Stimulated activated CD4-positive, alpha-beta T cell treated with anti-CD3 and anti-CD28 coated beads, Interleukin-2, amount 100 ng/mL, for 24 hours (primary cell): ENCODE measurements around the gene PLCD1.
"Not testable (repeated sequence)": the region's sequence is repeated elsewhere in the genome, so short reads cannot be mapped to it uniquely, and the experiment has no call there.

Experiments
- DNase-seq, 2 donors: peaks; one replicate each; pipeline ENCODE4 v3.0.0-alpha.2; 2020

The PLCD1 gene

GRCh38 chr3:38036286-38036685 is 6.8 kb upstream of the PLCD1 start:
- no peak for DNase-seq

GRCh38 chr3:38034335-38034734 is 4.9 kb upstream of the PLCD1 start:
- DNase-seq: not testable (repeated sequence)

GRCh38 chr3:38033586-38033985 is 4.1 kb upstream of the PLCD1 start:
- not testable (repeated sequence) for DNase-seq

- no peak for DNase-seq
These were observed 3.0 kb upstream of the PLCD1 start for GRCh38 chr3:38032328-38032865.

GRCh38 chr3:38031022-38031994 is 1.9 kb upstream of the PLCD1 start:
- DNase-seq: peak; percentile 47 to 50

GRCh38 chr3:38030126-38031021 is 932 bp upstream of the PLCD1 start:
- DNase-seq: no peak

GRCh38 chr3:38028621-38029361 is 651 bp downstream of the PLCD1 start:
- DNase-seq: no peak

GRCh38 chr3:38027466-38028465 is 1.7 kb downstream of the PLCD1 start:
- DNase-seq: no peak

GRCh38 chr3:38026856-38027255 is 2.6 kb downstream of the PLCD1 start:
- no peak for DNase-seq

GRCh38 chr3:38022896-38023709 is 6.3 kb downstream of the PLCD1 start:
- no peak for DNase-seq

- no peak for DNase-seq
These were observed 7.1 kb downstream of the PLCD1 start for GRCh38 chr3:38022301-38022700.

GRCh38 chr3:38021196-38021595 is 8.2 kb downstream of the PLCD1 start:
- DNase-seq: no peak

GRCh38 chr3:38020342-38020726 is 9.1 kb downstream of the PLCD1 start:
- DNase-seq: no peak

- no peak for DNase-seq
These were observed 9.6 kb downstream of the PLCD1 start for GRCh38 chr3:38019658-38020341.

- DNase-seq: no peak
These were observed 10.9 kb downstream of the PLCD1 start for GRCh38 chr3:38018296-38019266.

GRCh38 chr3:38017445-38018295 is 11.8 kb downstream of the PLCD1 start:
- DNase-seq: no peak

GRCh38 chr3:38016847-38017444 is 12.5 kb downstream of the PLCD1 start:
- no peak for DNase-seq
